Neural cell (in vitro differentiated cells): Measurements from ENCODE around the gene SERPINB6. TPM values are rescaled to one million over a fixed set of nuclear protein-coding genes. Genes with fewer than 3 reads are reported as not detected.
"Not testable (repeated sequence)": the region's sequence is repeated elsewhere in the genome, so short reads cannot be mapped to it uniquely, and the experiment has no call there.

ENCODE experiments used
- H2AFZ ChIP-seq: fragments of 200-600, 300-800 bp; sonication (generic), shearing (Covaris generic); 2 replicates; pipeline ENCODE4 v1.6.0; 2014; ENCODE audit warnings: low read depth, mild to moderate bottlenecking, antibody characterized with exemption, low read length, moderate library complexity
- H3F3A ChIP-seq: fragments of 200-600 bp; shearing (Covaris generic); 2 replicates; pipeline ENCODE4 v1.6.1; 2016; ENCODE audit warnings: mild to moderate bottlenecking, moderate library complexity, mixed read lengths, antibody characterized with exemption, low read length; ENCODE audit not compliant: insufficient read depth, poor library complexity, severe bottlenecking
- H3K27ac ChIP-seq: fragments of 200-600, 300-800 bp; sonication (generic), shearing (Covaris generic); 2 replicates; pipeline ENCODE4 v1.5.1; 2014; ENCODE audit warnings: mild to moderate bottlenecking, low read length, moderate library complexity
- H3K27me3 ChIP-seq: fragments of 300-800, 200-600 bp; sonication (generic), shearing (Covaris generic); 2 replicates; pipeline ENCODE4 v1.6.0; 2014; ENCODE audit warnings: mild to moderate bottlenecking, low read depth, low read length, moderate library complexity; ENCODE audit not compliant: insufficient read depth
- H3K36me3 ChIP-seq: fragments of 300-800, 200-600 bp; sonication (generic), shearing (Covaris generic); 2 replicates; pipeline ENCODE4 v1.5.1; 2014; ENCODE audit warnings: mild to moderate bottlenecking, antibody characterized with exemption, low read length, moderate library complexity; ENCODE audit not compliant: insufficient read depth
- H3K4me2 ChIP-seq: fragments of 300-800, 200-600 bp; sonication (generic), shearing (Covaris generic); 2 replicates; pipeline ENCODE4 v1.6.0; 2014; ENCODE audit warnings: mild to moderate bottlenecking, low read length
- H3K4me3 ChIP-seq: fragments of 300-800, 200-600 bp; sonication (generic), shearing (Covaris generic); 2 replicates; pipeline ENCODE4 v1.5.1; 2014; ENCODE audit warnings: mild to moderate bottlenecking, low read length, moderate library complexity
- H3K79me2 ChIP-seq: fragments of 200-600 bp; shearing (Covaris generic); replicated peaks from 2 replicates; pipeline ENCODE4 v1.6.0; 2014; ENCODE audit warnings: mild to moderate bottlenecking, low read length, moderate library complexity; ENCODE audit not compliant: insufficient read depth
- H3K9ac ChIP-seq: fragments of 300-800, 200-600 bp; sonication (generic), shearing (Covaris generic); 2 replicates; pipeline ENCODE4 v1.6.1; 2016; ENCODE audit warnings: mild to moderate bottlenecking, low read length, mixed read lengths
- H3K9me2 ChIP-seq: fragments of 200-600 bp; shearing (Covaris generic); 2 replicates; pipeline ENCODE4 v1.6.1; 2016; ENCODE audit warnings: mild to moderate bottlenecking, low read length, mixed read lengths; ENCODE audit not compliant: insufficient read depth
- H3K9me3 ChIP-seq: fragments of 200-600, 300-800 bp; sonication (generic), shearing (Covaris generic); 2 replicates; pipeline ENCODE4 v1.6.1; 2016; ENCODE audit warnings: mild to moderate bottlenecking, mixed run types, low read length, moderate library complexity, mixed read lengths
- H4K20me1 ChIP-seq: fragments of 200-600 bp; shearing (Covaris generic); 2 replicates; pipeline ENCODE4 v1.6.1; 2016; ENCODE audit warnings: mild to moderate bottlenecking, mixed run types; ENCODE audit not compliant: insufficient read depth
- CTCF ChIP-seq: fragments of 450-650 bp; IDR thresholded peaks from 2 replicates; pipeline ENCODE4 v1.5.1; 2014; ENCODE audit warnings: antibody characterized with exemption, mild to moderate bottlenecking, moderate library complexity; ENCODE audit not compliant: poor library complexity, severe bottlenecking
- EP300 ChIP-seq: fragments of 450-650 bp; conservative IDR thresholded peaks from 2 replicates; pipeline ENCODE4 v1.6.1; 2014; ENCODE audit warnings: antibody characterized with exemption, mild to moderate bottlenecking, moderate library complexity; ENCODE audit not compliant: poor library complexity, severe bottlenecking
- EZH2 ChIP-seq: fragments of 200-600, 300-800 bp; shearing (Covaris generic), sonication (generic); IDR thresholded peaks from 2 replicates; pipeline ENCODE4 v1.6.1; 2014; ENCODE audit warnings: antibody characterized with exemption, low read length, borderline replicate concordance, mild to moderate bottlenecking; ENCODE audit not compliant: insufficient read depth, poor library complexity, severe bottlenecking
- MXI1 ChIP-seq: fragments of 450-650 bp; conservative IDR thresholded peaks from 2 replicates; pipeline ENCODE4 v1.6.1; 2014; ENCODE audit warnings: antibody characterized with exemption, mild to moderate bottlenecking; ENCODE audit not compliant: poor library complexity, severe bottlenecking
- RAD21 ChIP-seq: fragments of 450-650 bp; conservative IDR thresholded peaks from 2 replicates; pipeline ENCODE4 v1.6.1; 2014; ENCODE audit warnings: antibody characterized with exemption, mild to moderate bottlenecking, moderate library complexity
- SMC3 ChIP-seq: fragments of 450-650 bp; conservative IDR thresholded peaks from 2 replicates; pipeline ENCODE4 v1.6.1; 2014; ENCODE audit warnings: antibody characterized with exemption, mild to moderate bottlenecking, moderate library complexity; ENCODE audit not compliant: poor library complexity
- TAF1 ChIP-seq: IDR thresholded peaks from 2 replicates; pipeline ENCODE4 v1.6.1; 2012; ENCODE audit warnings: low read depth
- polyA plus RNA-seq: library from polyadenylated mRNA; depleted of rRNA; stranded (reverse); fragments of >200 nt; gene quantifications from 2 replicates; pipeline ENCODE4 v1.2.3, GENCODE V29; 2014

Gene SERPINB6
- polyA plus RNA-seq, 1 donor from 2014 or later = 2.3 TPM

DNA sequence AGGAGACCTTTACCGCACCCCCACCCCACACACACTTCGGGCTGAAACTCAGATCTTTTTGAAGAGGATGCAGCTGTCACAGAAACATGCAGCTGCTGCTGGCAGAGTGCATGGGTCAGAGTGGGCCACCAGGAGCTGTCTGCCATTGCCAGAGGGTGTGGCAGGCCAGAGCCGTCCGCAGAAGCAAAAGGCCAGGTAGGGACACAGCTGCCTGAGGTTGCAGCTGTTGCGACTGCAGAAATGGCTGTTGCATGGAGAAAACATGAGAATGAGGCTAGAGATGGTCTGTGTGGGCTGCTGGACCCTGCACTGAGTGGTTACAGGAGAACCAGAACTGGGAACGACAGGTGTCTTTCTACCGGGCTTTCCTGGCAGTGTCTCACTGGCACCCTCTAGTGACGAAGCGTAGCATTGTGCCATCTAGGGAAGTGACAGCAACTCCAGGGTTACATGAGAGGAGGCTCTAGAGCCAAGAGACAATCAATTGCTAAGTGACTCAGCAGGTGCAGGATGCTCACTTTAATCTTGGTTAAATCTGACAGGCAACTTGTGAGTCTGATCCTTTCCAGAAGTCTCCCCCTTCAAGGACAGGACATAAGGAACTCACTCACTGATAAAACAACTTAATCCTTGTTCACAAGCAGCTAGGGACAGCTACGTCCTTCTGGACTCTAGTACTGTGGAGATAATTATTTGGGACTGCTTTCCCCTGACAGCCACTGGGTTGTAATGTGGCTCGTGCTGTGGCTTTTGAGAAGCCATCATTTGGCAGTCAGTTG is 39.2 kb downstream of the SERPINB6 start:
- H4K20me1 ChIP-seq = no peaks in the 10 kb centered on the region
- H3K4me3 ChIP-seq = no peak overlapping the region
- no peak overlapping the region for H3K4me2 ChIP-seq
- no peak overlapping the region for H3K27ac ChIP-seq
- H3F3A ChIP-seq = no peaks in the 10 kb centered on the region
- H3K9me3 ChIP-seq = no peaks in the 10 kb centered on the region
- H3K9ac ChIP-seq = no peak overlapping the region
- no peaks in the 10 kb centered on the region for H3K27me3 ChIP-seq
- no peaks in the 10 kb centered on the region for H3K9me2 ChIP-seq
- H3K36me3 ChIP-seq = no peaks in the 10 kb centered on the region
- H3K79me2 ChIP-seq = no peaks in the 10 kb centered on the region
- H2AFZ ChIP-seq = no peak overlapping the region
- TF ChIP-seq EZH2 (no peak), CTCF (peak; percentile 96), SMC3 (peak; percentile 94), RAD21 (peak; percentile 88)

DNA sequence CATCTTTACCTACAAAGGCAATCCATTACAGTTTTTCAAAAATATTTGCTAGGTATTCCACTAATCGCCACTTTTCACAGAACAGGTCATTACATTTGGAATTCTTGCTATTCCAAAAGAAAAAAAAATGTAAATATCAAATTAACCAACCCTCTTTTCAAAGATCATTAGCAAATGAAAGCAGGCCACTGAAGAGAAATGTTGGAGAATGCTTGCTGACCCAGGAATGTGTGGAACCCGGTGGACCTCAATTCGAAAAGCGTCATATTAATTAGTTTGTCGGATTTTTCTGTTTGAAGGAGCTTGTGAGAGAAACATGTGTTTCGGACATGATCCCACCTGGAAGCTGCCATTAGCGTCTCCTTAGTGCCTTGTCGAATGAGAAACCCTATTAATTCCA is 40.3 kb downstream of the SERPINB6 start:
- Histone ChIP-seq H3K27ac (no peak overlapping the region), H3F3A (no peaks in the 10 kb centered on the region), H4K20me1 (no peaks in the 10 kb centered on the region), H3K27me3 (no peaks in the 10 kb centered on the region), H3K79me2 (no peaks in the 10 kb centered on the region), H2AFZ (no peak overlapping the region), H3K9ac (no peak overlapping the region), H3K4me2 (no peak overlapping the region), H3K4me3 (no peak overlapping the region), H3K9me2 (no peaks in the 10 kb centered on the region), H3K36me3 (no peaks in the 10 kb centered on the region), H3K9me3 (no peaks in the 10 kb centered on the region)
- TF ChIP-seq MXI1 (no peak), EZH2 (no peak), TAF1 (no peak), EP300 (no peak), SMC3 (no peak), RAD21 (no peak)

DNA sequence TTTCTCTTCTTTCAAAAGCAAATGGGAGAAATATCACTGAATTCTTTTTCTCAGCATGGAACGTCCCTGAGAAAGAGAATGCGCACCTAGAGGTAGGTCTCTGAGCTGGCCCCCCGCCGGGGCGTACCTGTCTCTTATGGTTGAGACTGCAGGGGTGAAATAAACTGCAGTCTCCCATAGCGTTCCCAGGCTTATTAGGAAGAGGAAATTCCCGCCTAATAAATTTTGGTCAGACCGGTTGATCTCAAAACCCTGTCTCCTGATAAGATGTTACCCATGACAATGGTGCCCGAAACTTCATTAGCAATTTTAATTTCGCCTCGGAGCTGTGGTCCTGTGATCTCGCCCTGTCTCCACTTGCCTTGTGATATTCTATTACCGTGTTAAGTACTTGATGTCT is 43.4 kb downstream of the SERPINB6 start:
- not testable (repeated sequence) for H3K27me3 ChIP-seq, H3K27ac ChIP-seq

GRCh38 chr6:2925842-2926747 is 45.3 kb downstream of the SERPINB6 start:
- H3K9me3 ChIP-seq, H3K4me2 ChIP-seq, H3F3A ChIP-seq, H3K27ac ChIP-seq, H3K79me2 ChIP-seq, H2AFZ ChIP-seq, H3K9ac ChIP-seq, H4K20me1 ChIP-seq, H3K9me2 ChIP-seq, H3K4me3 ChIP-seq, H3K27me3 ChIP-seq, H3K36me3 ChIP-seq: not testable (repeated sequence)

More for the DNA sequence above, 43.4 kb downstream of the SERPINB6 start:
- H3K79me2 ChIP-seq, H3K4me2 ChIP-seq, H3K9me2 ChIP-seq, H3K9ac ChIP-seq, H4K20me1 ChIP-seq, H2AFZ ChIP-seq, H3F3A ChIP-seq, H3K4me3 ChIP-seq, H3K36me3 ChIP-seq, H3K9me3 ChIP-seq: not testable (repeated sequence)
